GM23248 (cell line): ENCODE measurements around the gene C16orf89.

Experiments
- EZH2 ChIP-seq: fragments of 200-600 bp; sonication (generic); IDR thresholded peaks from 2 replicates; pipeline ENCODE4 v1.6.1; 2018; ENCODE audit warnings: antibody characterized with exemption, mild to moderate bottlenecking; ENCODE audit not compliant: insufficient read depth, poor library complexity, severe bottlenecking
- EZH2phosphoT487 ChIP-seq: fragments of 200-600 bp; sonication (generic); IDR thresholded peaks from 2 replicates; pipeline ENCODE4 v1.6.1; 2018; ENCODE audit warnings: antibody characterized with exemption, moderate library complexity, mild to moderate bottlenecking, low read depth; ENCODE audit not compliant: insufficient read depth

- no peak for TF ChIP-seq EZH2
- no peak for TF ChIP-seq EZH2phosphoT487
Measured at GRCh38 chr16:5005916-5006315, 59.8 kb downstream of the C16orf89 start.
